Esophagus squamous epithelium (tissue), 4 donors: ENCODE data around the gene REV1.

Experiments
- POLR2A ChIP-seq, 4 donors: fragments of 450-650 bp; IDR thresholded peaks; one replicate each; pipeline ENCODE4 v1.6.1; 2017; ENCODE audit warnings: antibody characterized with exemption in 4 of 4, mild to moderate bottlenecking in 4 of 4, moderate library complexity in 3 of 4
- TF ChIP-seq, protein P1 (sequence below), 6 experiments: fragments of 450-650 bp in 4 of 6; fragments of 200-600 bp in 2 of 6; sonication (generic) in 2 of 6; IDR thresholded peaks; one replicate each; pipeline ENCODE4 v1.5.1; 2016 to 2019; ENCODE audit warnings: antibody characterized with exemption in 6 of 6, mild to moderate bottlenecking in 4 of 6, moderate library complexity in 4 of 6

DNA sequence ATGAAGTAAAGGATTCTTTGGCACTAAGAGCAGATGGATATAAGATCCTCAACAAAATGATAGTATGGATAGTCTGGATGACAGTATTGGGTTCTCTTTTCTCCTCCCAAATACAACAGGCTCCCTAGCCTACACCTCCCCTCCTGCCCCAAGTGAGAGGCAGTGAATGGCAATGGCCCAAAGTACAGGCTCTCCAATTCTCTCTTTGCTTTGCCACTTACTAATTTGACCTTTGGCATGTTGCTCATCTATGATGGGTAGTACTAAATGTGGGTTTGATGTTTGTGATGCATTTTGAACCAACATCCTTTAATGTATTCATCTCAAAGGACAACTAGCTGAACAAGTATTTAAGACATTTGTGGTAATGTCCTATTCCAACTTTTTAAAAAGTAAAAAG, 86.7 kb downstream of the REV1 start:
- TF ChIP-seq, protein P1, sequence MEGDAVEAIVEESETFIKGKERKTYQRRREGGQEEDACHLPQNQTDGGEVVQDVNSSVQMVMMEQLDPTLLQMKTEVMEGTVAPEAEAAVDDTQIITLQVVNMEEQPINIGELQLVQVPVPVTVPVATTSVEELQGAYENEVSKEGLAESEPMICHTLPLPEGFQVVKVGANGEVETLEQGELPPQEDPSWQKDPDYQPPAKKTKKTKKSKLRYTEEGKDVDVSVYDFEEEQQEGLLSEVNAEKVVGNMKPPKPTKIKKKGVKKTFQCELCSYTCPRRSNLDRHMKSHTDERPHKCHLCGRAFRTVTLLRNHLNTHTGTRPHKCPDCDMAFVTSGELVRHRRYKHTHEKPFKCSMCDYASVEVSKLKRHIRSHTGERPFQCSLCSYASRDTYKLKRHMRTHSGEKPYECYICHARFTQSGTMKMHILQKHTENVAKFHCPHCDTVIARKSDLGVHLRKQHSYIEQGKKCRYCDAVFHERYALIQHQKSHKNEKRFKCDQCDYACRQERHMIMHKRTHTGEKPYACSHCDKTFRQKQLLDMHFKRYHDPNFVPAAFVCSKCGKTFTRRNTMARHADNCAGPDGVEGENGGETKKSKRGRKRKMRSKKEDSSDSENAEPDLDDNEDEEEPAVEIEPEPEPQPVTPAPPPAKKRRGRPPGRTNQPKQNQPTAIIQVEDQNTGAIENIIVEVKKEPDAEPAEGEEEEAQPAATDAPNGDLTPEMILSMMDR (IDR thresholded peaks at IDR 0.05) = no peak
- no peak for TF ChIP-seq POLR2A (IDR thresholded peaks at IDR 0.05)
